GM12878 (cell line): ENCODE data around the gene IL17A. TPM values are rescaled to one million over a fixed set of nuclear protein-coding genes. Genes with fewer than 3 reads are reported as not detected.
A peak's percentile ranks its signal among the peaks of the same experiment; 100 is the strongest.

Experiments used
- BCL11A ChIP-seq: IDR thresholded peaks from 2 replicates; pipeline ENCODE4 v1.6.1; 2011; ENCODE audit warnings: low read depth, low read length
- CREM ChIP-seq: IDR thresholded peaks from 2 replicates; pipeline ENCODE4 v1.6.1; 2014; ENCODE audit warnings: antibody characterized with exemption, low read depth
- DPF2 ChIP-seq: fragments of 450-650 bp; IDR thresholded peaks from 2 replicates; pipeline ENCODE4 v1.6.1; 2017; ENCODE audit warnings: mild to moderate bottlenecking
- FOS ChIP-seq: IDR thresholded peaks from 3 replicates; pipeline ENCODE4 v1.6.1; 2011; ENCODE audit warnings: borderline replicate concordance; ENCODE audit not compliant: insufficient read length; ENCODE audit errors: extremely low read depth
- MEF2B ChIP-seq: fragments of 450-650 bp; IDR thresholded peaks from 2 replicates; pipeline ENCODE4 v1.6.1; 2018; ENCODE audit warnings: mild to moderate bottlenecking, moderate library complexity; ENCODE audit not compliant: partially characterized antibody, poor library complexity, severe bottlenecking
- NBN ChIP-seq: fragments of 450-650 bp; IDR thresholded peaks from 2 replicates; pipeline ENCODE4 v1.6.1; 2016
- NFYA ChIP-seq: IDR thresholded peaks from 2 replicates; pipeline ENCODE4 v1.6.1; 2011; ENCODE audit warnings: low read depth, mild to moderate bottlenecking, low read length, improper control_type of control experiment, borderline replicate concordance
- PAX5 ChIP-seq: IDR thresholded peaks from 2 replicates; pipeline ENCODE4 v1.6.1; 2011; ENCODE audit warnings: low read depth, low read length, borderline replicate concordance
- ZNF24 ChIP-seq: fragments of 450-650 bp; IDR thresholded peaks from 2 replicates; pipeline ENCODE4 v1.6.1; 2017; ENCODE audit warnings: antibody characterized with exemption, mild to moderate bottlenecking
- polyA plus RNA-seq, 11 experiments: library from polyadenylated mRNA; depleted of rRNA in 4 of 11; unstranded in 6 of 11; stranded (reverse) in 5 of 11; fragments of >200 nt; fragmentation: Nextera tagmentation in 4 of 11; fragmentation: Illumina TruSeq in 1 of 11; extraction: Ambion mirVana in 4 of 11; extraction: Trizol in 1 of 11; gene quantifications; 1 replicate in 1 of 11; 2 replicates in 10 of 11; pipeline versions ENCODE4 v1.2.1 to v1.2.3, GENCODE V29; 2011 to 2016; ENCODE audit warnings: inconsistent platforms in 2 of 11, missing spikeins in 2 of 11, low read depth in 1 of 11
- total RNA-seq, 4 experiments: library from RNA; depleted of rRNA in 3 of 4; stranded (reverse); fragments of >200 nt in 3 of 4; fragmentation: Illumina TruSeq in 1 of 4; extraction: Trizol in 1 of 4; gene quantifications; 2 replicates each; pipeline versions ENCODE4 v1.2.1 to v1.2.3, GENCODE V29; 2013 to 2021
- TF ChIP-seq, protein P1 (sequence below): fragments of 450-650 bp; IDR thresholded peaks from 2 replicates; pipeline ENCODE4 v1.6.1; 2017; ENCODE audit warnings: mild to moderate bottlenecking, moderate library complexity

Gene IL17A
- total and polyA plus RNA-seq, 10 of the 15 experiments (the other 5 are each of a cell fraction or from before 2014, with no cell fraction given) = not detected

- TF ChIP-seq, protein P1, sequence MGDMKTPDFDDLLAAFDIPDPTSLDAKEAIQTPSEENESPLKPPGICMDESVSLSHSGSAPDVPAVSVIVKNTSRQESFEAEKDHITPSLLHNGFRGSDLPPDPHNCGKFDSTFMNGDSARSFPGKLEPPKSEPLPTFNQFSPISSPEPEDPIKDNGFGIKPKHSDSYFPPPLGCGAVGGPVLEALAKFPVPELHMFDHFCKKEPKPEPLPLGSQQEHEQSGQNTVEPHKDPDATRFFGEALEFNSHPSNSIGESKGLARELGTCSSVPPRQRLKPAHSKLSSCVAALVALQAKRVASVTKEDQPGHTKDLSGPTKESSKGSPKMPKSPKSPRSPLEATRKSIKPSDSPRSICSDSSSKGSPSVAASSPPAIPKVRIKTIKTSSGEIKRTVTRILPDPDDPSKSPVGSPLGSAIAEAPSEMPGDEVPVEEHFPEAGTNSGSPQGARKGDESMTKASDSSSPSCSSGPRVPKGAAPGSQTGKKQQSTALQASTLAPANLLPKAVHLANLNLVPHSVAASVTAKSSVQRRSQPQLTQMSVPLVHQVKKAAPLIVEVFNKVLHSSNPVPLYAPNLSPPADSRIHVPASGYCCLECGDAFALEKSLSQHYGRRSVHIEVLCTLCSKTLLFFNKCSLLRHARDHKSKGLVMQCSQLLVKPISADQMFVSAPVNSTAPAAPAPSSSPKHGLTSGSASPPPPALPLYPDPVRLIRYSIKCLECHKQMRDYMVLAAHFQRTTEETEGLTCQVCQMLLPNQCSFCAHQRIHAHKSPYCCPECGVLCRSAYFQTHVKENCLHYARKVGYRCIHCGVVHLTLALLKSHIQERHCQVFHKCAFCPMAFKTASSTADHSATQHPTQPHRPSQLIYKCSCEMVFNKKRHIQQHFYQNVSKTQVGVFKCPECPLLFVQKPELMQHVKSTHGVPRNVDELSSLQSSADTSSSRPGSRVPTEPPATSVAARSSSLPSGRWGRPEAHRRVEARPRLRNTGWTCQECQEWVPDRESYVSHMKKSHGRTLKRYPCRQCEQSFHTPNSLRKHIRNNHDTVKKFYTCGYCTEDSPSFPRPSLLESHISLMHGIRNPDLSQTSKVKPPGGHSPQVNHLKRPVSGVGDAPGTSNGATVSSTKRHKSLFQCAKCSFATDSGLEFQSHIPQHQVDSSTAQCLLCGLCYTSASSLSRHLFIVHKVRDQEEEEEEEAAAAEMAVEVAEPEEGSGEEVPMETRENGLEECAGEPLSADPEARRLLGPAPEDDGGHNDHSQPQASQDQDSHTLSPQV = no peak
- TF ChIP-seq FOS (no peak), NBN (peak; percentile 74; the same call in 1 of the 2 replicates), ZNF24 (peak; percentile 41; the same call in 1 of the 2 replicates), PAX5 (peak; percentile 86), BCL11A (peak; percentile 49; the same call in 1 of the 2 replicates), MEF2B (peak; percentile 86), CREM (no peak), NFYA (no peak), DPF2 (peak; percentile 69)
Observed at GRCh38 chr6:52231406-52232127, 45.4 kb downstream of the IL17A start (continued).
